H54 (cell line): ENCODE results near the gene RPA1.
"Not testable (repeated sequence)": the region's sequence is repeated elsewhere in the genome, so short reads cannot be mapped to it uniquely, and the experiment has no call there.

Experiments used
- DNase-seq: peaks from one replicate; pipeline ENCODE4 v3.0.0; 2011; ENCODE audit warnings: low spot score, mixed read lengths; ENCODE audit not compliant: insufficient read length
- FAIRE-seq: peaks from 3 replicates; lab custom pipeline; 2011; peaks lifted over from hg19 to GRCh38; lab: Jason Lieb, UNC
- POLR2A ChIP-seq: IDR thresholded peaks from 2 replicates; pipeline ENCODE4 v1.6.1; 2011; ENCODE audit warnings: low read depth, mild to moderate bottlenecking, low read length

The RPA1 gene

DNA sequence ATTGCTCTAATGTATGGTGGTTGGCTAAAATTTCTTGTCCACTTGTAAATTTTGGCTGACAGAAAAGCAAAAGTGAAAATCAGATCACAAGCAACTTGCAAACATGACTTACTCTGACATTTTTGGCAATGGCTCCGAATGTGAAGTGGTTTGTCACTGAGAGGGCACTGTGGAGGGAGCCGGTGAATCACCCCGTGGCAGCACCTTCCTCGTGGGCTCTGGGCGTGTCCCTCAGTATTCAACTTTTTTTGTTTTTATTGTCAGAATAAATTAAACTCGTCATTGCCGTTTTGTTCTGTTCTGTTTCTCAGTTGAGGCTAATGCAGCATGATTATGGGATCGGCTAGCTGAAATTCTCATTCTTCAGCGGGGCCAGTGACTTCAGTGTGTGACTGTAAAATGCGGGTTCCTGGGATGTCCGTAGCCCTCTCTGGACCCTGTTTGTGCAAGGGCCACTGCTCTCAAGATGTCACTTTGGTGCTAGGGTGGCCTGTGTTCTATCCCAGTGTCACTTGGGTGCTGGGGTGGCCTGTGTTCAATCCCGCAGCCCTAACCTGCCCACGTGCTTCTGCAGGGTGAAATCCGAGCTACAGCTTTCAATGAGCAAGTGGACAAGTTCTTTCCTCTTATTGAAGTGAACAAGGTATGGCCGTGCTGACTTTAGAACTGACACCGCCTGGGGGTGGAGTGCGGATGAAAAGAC, 48.8 kb downstream of the RPA1 start:
- TF ChIP-seq POLR2A = no peak
- peak; percentile 35 for DNase-seq
- FAIRE-seq = no peak

GRCh38 chr17:1880851-1881630, 51.2 kb downstream of the RPA1 start:
- no peak for TF ChIP-seq POLR2A
- DNase-seq (no peak), FAIRE-seq (no peak)

- TF ChIP-seq POLR2A = no peak
- DNase-seq (peak; percentile 37), FAIRE-seq (no peak)
These were observed 53.0 kb downstream of the RPA1 start for GRCh38 chr17:1882836-1883235.

- DNase-seq (no peak), FAIRE-seq (no peak)
- TF ChIP-seq POLR2A = no peak
These were observed 53.7 kb downstream of the RPA1 start for GRCh38 chr17:1883536-1883935.

- no peak for FAIRE-seq
- no peak for DNase-seq
- TF ChIP-seq POLR2A = no peak
These were observed 58.9 kb downstream of the RPA1 start for GRCh38 chr17:1888741-1889140.

- TF ChIP-seq POLR2A = no peak
- no peak for FAIRE-seq
- DNase-seq = no peak
These were observed 61.1 kb downstream of the RPA1 start for GRCh38 chr17:1890758-1891450.

- FAIRE-seq = no peak
- no peak for TF ChIP-seq POLR2A
- no peak for DNase-seq
These were observed 65.0 kb downstream of the RPA1 start for GRCh38 chr17:1894753-1895339.

DNA sequence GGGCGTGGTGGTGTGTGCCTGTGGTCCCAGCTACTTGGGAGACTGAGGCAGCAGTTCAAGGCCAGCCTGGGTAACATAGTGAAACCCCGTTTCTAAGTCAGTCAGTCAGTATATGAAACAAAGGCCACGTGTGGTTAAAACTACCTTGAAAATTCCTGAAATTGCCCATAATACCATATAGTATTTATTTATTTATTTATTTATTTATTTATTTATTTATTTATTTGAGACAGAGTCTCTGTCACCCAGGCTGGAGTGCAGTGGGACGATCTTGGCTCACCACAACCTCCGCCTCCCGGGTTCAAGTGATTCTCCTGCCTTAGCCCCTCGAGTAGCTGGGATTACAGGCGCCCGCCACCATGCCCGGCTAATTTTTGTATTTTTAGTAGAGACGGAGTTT, 65.7 kb downstream of the RPA1 start:
- not testable (repeated sequence) for FAIRE-seq, DNase-seq

DNA sequence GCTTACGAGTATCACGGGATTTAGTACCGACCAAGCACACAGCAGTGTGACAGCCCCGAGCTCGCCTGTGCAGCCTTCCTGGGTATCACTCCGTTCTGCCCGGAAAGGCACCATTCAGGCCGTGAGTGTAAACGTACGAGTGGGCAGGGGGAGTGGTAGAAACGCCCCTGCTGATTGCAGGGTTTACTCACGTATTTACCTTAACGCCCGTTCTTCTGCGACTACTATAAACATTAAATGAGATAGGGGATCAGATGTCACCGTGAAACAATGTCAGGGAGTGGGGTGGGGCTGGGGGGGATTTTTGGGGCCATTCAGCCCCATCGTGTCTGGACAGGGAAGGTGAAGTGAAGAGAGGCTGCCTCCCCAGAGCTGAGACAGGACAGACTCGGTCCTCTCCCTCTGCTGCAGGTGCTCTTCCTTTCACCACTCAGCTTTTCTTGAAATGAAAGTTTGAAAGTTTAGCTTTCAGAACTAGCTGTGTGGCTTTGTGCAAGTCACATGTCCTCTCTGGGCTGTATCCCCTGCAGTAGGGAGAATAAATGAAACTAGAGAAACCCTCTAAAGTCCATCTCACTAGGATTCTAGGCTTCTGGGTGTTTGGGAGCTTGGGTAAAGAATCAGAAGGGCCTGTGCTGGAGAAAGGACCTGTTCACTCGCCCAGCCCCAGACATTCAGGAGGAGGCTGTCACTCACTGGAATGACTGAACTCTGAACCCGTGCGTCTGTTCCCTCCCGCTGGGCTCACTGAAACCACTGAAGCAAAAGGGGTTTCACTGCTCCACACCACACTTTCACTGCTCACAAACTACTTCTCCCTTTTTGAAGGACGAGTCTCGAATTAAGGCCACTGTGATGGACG, 66.7 kb downstream of the RPA1 start:
- FAIRE-seq = no peak
- TF ChIP-seq POLR2A = no peak
- DNase-seq = no peak

- DNase-seq (no peak), FAIRE-seq (no peak)
- no peak for TF ChIP-seq POLR2A
These were observed 67.4 kb downstream of the RPA1 start for GRCh38 chr17:1897105-1897656.

GRCh38 chr17:1898332-1898731, 68.5 kb downstream of the RPA1 start:
- DNase-seq (no peak), FAIRE-seq (no peak)
- no peak for TF ChIP-seq POLR2A

GRCh38 chr17:1898872-1899271, 69.1 kb downstream of the RPA1 start:
- TF ChIP-seq POLR2A = no peak
- FAIRE-seq = no peak
- no peak for DNase-seq
